Upper lobe of right lung (tissue), 1 donor: Measurements from ENCODE around the gene BCL3. TPM values are rescaled to one million over a fixed set of nuclear protein-coding genes. Genes with fewer than 3 reads are reported as not detected.
A peak's percentile ranks its signal among the peaks of the same experiment; 100 is the strongest.

ENCODE experiments used
- ATAC-seq: fragments of 200-7000 bp; cut with Tn5 transposase; one replicate; pipeline ENCODE4 v1.9.1; 2020; ENCODE audit warnings: mild to moderate bottlenecking, moderate library complexity
- DNase-seq: peaks from one replicate; pipeline ENCODE4 v3.0.0-alpha.2; 2020
- H3K27ac ChIP-seq: fragments of 200-600 bp; one replicate; pipeline ENCODE4 v1.8.0; 2022
- H3K27me3 ChIP-seq: fragments of 200-600 bp; one replicate; pipeline ENCODE4 v1.8.0; 2022; ENCODE audit warnings: mild to moderate bottlenecking
- H3K36me3 ChIP-seq: fragments of 200-600 bp; one replicate; pipeline ENCODE4 v1.8.0; 2022
- H3K4me1 ChIP-seq: fragments of 200-600 bp; one replicate; pipeline ENCODE4 v1.8.0; 2022
- H3K4me3 ChIP-seq: fragments of 200-600 bp; one replicate; pipeline ENCODE4 v1.8.0; 2022; ENCODE audit warnings: mild to moderate bottlenecking
- H3K9me3 ChIP-seq: fragments of 200-600 bp; one replicate; pipeline ENCODE4 v1.8.0; 2022
- CTCF ChIP-seq: fragments of 200-600 bp; IDR thresholded peaks from one replicate; pipeline ENCODE4 v1.8.0; 2022; ENCODE audit warnings: antibody characterized with exemption
- intact Hi-C: fragments of 100-400 bp; cut with DNase I; formaldehyde crosslinking; loops from one replicate; pipeline ENCODE4 v1.11.0; 2022
- long read RNA-seq: library from polyadenylated mRNA; unstranded; transcript quantifications from one replicate; pipeline ENCODE4 v2.0.0, GENCODE V29; 2021
- total RNA-seq: library from RNA; stranded (reverse); fragmentation: NEBNext Ultra II Directional; extraction: Animal tissue kit (Norgen Biotek cat#: 25700); gene quantifications from one replicate; pipeline ENCODE4 v1.2.1, GENCODE V29; 2021
- donor health status: DM: no; HTN: yes; CAD: no; lungs with severe emphysema.

BCL3 gene
- 87.4 TPM for total RNA-seq
- long read RNA-seq, transcript BCL3-201 (9 exons, 2,038 nt): major isoform, 84 of 119 reads
- long read RNA-seq, transcript BCL3-206 (2 exons, 445 nt): minor isoform, 5 of 119 reads
- long read RNA-seq, partial matches to known transcripts: 11 of 119 reads
- long read RNA-seq, other reads (novel, unspliced or antisense): 16 of 119 reads

- intact Hi-C loops: no loop called here
- Histone ChIP-seq H3K36me3 (peaks cover 20% of the 10 kb centered on the region), H3K4me1 (peaks cover 65% of the 10 kb centered on the region), H3K4me3 (peak within 1 kb of the TSS; percentile 75), H3K27me3 (no peaks in the 10 kb centered on the region), H3K9me3 (no peaks in the 10 kb centered on the region), H3K27ac (peak within 1 kb of the TSS; percentile 93)
- ATAC-seq (peak; percentile 67), DNase-seq (peak; percentile 91)
- no peak for TF ChIP-seq CTCF
These were observed at the start of gene BCL3 for GRCh38 chr19:44748426-44749254. BCL3 (plus strand) TSS chr19:44748708; CDS start chr19:44748791, 83 bp downstream.

- Histone ChIP-seq H3K4me1 (no peaks in the 10 kb centered on the region), H3K27me3 (no peaks in the 10 kb centered on the region), H3K4me3 (no peak overlapping the region), H3K36me3 (no peaks in the 10 kb centered on the region), H3K9me3 (no peaks in the 10 kb centered on the region), H3K27ac (no peak overlapping the region)
- TF ChIP-seq CTCF: no peak
- intact Hi-C loops: no loop called here
- ATAC-seq (no peak), DNase-seq (no peak)
These were observed 48.0 kb upstream of the BCL3 start for GRCh38 chr19:44700547-44700946.

GRCh38 chr19:44701228-44701627 lies 47.3 kb upstream of the BCL3 start:
- H3K27me3 ChIP-seq: no peaks in the 10 kb centered on the region
- no peak for ATAC-seq
- intact Hi-C loops: no loop called here
- no peak overlapping the region for H3K27ac ChIP-seq
- H3K4me3 ChIP-seq: no peak overlapping the region
- no peak for DNase-seq
- H3K9me3 ChIP-seq: no peaks in the 10 kb centered on the region
- TF ChIP-seq CTCF: no peak
- H3K4me1 ChIP-seq: no peaks in the 10 kb centered on the region
- H3K36me3 ChIP-seq: no peaks in the 10 kb centered on the region

- DNase-seq (no peak), ATAC-seq (no peak)
- no peak overlapping the region for H3K4me3 ChIP-seq
- H3K36me3 ChIP-seq: no peaks in the 10 kb centered on the region
- TF ChIP-seq CTCF: no peak
- intact Hi-C loops: no loop called here
- H3K9me3 ChIP-seq: no peaks in the 10 kb centered on the region
- no peaks in the 10 kb centered on the region for H3K4me1 ChIP-seq
- no peaks in the 10 kb centered on the region for H3K27me3 ChIP-seq
- no peak overlapping the region for H3K27ac ChIP-seq
These were observed 45.8 kb upstream of the BCL3 start for GRCh38 chr19:44702551-44703176.

- DNase-seq: no peak
- H3K4me3 ChIP-seq: no peak overlapping the region
- H3K27me3 ChIP-seq: no peaks in the 10 kb centered on the region
- no peaks in the 10 kb centered on the region for H3K36me3 ChIP-seq
- no peak overlapping the region for H3K27ac ChIP-seq
- ATAC-seq: no peak
- H3K9me3 ChIP-seq: no peaks in the 10 kb centered on the region
- intact Hi-C loops: no loop called here
- no peak for TF ChIP-seq CTCF
- no peaks in the 10 kb centered on the region for H3K4me1 ChIP-seq
These were observed 45.0 kb upstream of the BCL3 start for GRCh38 chr19:44703336-44704078.
